GM06990 (cell line): ENCODE results near the gene PSMF1.

Source experiments
- DNase-seq: peaks from one replicate; pipeline ENCODE4 v3.0.0-alpha.2; 2011; ENCODE audit not compliant: insufficient read length; ENCODE audit errors: extremely low read depth
- H3K27me3 ChIP-seq: replicated peaks from 2 replicates; pipeline ENCODE4 v1.6.0; 2011; ENCODE audit warnings: low read length; ENCODE audit not compliant: control insufficient read depth, insufficient read depth
- H3K36me3 ChIP-seq: 2 replicates; pipeline ENCODE4 v1.5.1; 2011; ENCODE audit warnings: low read length; ENCODE audit not compliant: control insufficient read depth, insufficient read depth
- H3K4me3 ChIP-seq: replicated peaks from 2 replicates; pipeline ENCODE4 v1.5.1; 2011; ENCODE audit warnings: low read depth, mild to moderate bottlenecking, control low read depth, low read length
- CTCF ChIP-seq: IDR thresholded peaks from 2 replicates; pipeline ENCODE4 v1.5.1; 2011; ENCODE audit warnings: low read length, control low read depth, mild to moderate bottlenecking, inconsistent platforms; ENCODE audit not compliant: insufficient read depth, poor library complexity, severe bottlenecking

The PSMF1 gene, protein sequence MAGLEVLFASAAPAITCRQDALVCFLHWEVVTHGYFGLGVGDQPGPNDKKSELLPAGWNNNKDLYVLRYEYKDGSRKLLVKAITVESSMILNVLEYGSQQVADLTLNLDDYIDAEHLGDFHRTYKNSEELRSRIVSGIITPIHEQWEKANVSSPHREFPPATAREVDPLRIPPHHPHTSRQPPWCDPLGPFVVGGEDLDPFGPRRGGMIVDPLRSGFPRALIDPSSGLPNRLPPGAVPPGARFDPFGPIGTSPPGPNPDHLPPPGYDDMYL

DNA sequence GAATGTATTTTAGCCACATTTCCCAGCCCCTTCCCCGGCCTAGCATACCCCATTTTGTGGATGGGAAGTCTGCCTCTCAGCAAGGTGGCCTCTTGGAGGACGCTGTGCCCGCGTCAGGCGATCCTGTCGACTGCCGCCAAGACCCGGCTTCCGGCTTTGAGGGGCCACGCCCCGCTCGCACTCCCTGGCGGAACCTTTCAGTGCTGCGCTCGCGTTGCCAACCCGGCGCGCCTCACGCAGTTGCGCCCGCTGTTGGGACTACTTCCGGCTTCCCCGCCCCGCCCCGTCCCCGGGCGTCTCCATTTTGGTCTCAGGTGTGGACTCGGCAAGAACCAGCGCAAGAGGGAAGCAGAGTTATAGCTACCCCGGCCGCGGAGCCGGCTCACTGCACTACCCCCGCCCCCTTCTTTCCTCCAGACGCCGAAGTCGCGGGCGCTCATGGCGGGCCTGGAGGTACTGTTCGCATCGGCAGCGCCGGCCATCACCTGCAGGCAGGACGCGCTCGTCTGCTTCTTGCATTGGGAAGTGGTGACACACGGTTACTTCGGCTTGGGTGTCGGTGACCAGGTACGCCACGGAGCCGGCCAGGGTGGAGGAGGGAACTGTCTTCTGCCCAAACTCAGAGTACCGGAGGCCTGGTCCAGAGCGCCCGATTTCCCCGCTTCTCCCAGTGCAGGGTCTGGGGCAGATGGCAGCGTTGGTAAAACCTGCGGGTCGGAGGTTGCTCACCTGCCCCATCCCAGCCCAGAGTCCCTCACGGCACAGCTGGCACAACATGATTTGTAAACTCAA lies at the start of gene PSMF1:
TSS of gene PSMF1 (plus strand) at position 267 of the 792 bp plus-strand sequence. CDS start at position 439, 172 bp downstream.
- Histone ChIP-seq H3K4me3 (peak within 1 kb of the TSS; percentile 94), H3K36me3 (no peaks in the 10 kb centered on the region; the same call in 1 of the 2 replicates), H3K27me3 (no peaks in the 10 kb centered on the region)
- no peak for TF ChIP-seq CTCF
- DNase-seq: peak; percentile 97

DNA sequence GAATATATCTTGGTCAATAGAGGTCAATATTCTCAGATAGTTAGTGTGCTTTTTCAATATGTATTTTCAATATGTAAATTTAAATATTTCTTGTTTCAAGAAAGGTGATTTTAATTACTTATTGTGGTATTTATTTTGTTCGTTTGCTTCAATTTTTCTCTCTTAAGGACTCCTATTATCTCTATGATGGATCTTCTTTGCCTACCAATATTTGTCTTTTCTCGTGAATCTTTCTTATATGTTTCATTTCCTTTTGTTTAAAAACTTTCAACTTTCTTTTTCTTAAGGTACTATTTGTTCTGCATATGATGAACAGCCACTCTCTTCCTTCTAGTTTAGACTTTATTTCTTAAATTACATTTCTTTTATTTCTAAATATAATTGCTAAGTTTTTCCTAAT lies 46.1 kb upstream of the PSMF1 start:
- TF ChIP-seq CTCF: no peak
- Histone ChIP-seq H3K4me3 (no peak overlapping the region), H3K36me3 (no peaks in the 10 kb centered on the region), H3K27me3 (no peaks in the 10 kb centered on the region)
- no peak for DNase-seq

GRCh38 chr20:1075616-1076015 lies 42.8 kb upstream of the PSMF1 start:
- Histone ChIP-seq H3K27me3 (no peaks in the 10 kb centered on the region), H3K4me3 (no peak overlapping the region), H3K36me3 (no peaks in the 10 kb centered on the region)
- peak; percentile 18 for DNase-seq
- TF ChIP-seq CTCF: no peak

DNA sequence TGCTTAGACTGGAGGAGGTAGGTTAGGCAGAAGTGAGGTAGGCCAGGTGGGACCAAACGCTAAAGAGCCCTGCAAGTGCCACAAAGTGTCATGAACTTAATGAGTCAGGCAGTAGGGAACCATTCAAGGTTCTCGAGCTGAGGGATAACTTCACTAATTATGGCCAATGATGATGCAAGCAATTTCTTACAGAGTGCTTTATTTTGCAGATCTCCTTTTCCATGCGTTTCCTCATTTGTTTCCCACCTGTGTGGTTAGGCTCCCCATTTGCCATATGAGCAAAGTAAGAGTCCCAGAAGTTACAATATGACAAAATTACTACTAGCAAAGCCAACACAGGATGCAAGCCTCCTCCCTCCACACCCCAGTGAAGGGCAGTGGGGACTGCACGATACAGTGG lies 36.5 kb upstream of the PSMF1 start:
- TF ChIP-seq CTCF: no peak
- Histone ChIP-seq H3K36me3 (no peaks in the 10 kb centered on the region), H3K4me3 (no peak overlapping the region), H3K27me3 (no peaks in the 10 kb centered on the region)
- DNase-seq: no peak

- Histone ChIP-seq H3K4me3 (no peak overlapping the region), H3K36me3 (no peaks in the 10 kb centered on the region), H3K27me3 (no peaks in the 10 kb centered on the region)
- DNase-seq: peak; percentile 10
- TF ChIP-seq CTCF: no peak
Observed at GRCh38 chr20:1083431-1084080, 34.8 kb upstream of the PSMF1 start.
